HepG2 (cell line): ENCODE measurements around the gene KDM4B. TPM values are rescaled to one million over a fixed set of nuclear protein-coding genes. Genes with fewer than 3 reads are reported as not detected.

Experiments used
- CBX2 ChIP-seq, 2 experiments: fragments of 200-600 bp in 1 of 2; sonication (generic); formaldehyde crosslinking in 1 of 2; IDR thresholded peaks; 2 replicates each; pipeline versions ENCODE4 v1.7.0 to v1.8.1; 2018 to 2022; ENCODE audit warnings: low read depth in 2 of 2, low read length in 1 of 2, mild to moderate bottlenecking in 1 of 2, missing genetic modification reagents in 1 of 2
- CCAR2 ChIP-seq: fragments of 200-400 bp; formaldehyde crosslinking; optimal IDR thresholded peaks from 2 replicates; pipeline ENCODE3; 2018; ENCODE audit warnings: low read depth, mild to moderate bottlenecking, low read length, moderate library complexity
- CREB3 ChIP-seq: sonication (generic); formaldehyde crosslinking; IDR thresholded peaks from 2 replicates; pipeline ENCODE4 v1.5.0; 2020; ENCODE audit warnings: missing genetic modification reagents
- FOXC1 ChIP-seq: sonication (generic); formaldehyde crosslinking; IDR thresholded peaks from 2 replicates; pipeline ENCODE4 v1.8.0; 2022; ENCODE audit warnings: mild to moderate bottlenecking, missing genetic modification reagents, borderline replicate concordance
- HNF4A ChIP-seq: sonication (generic); formaldehyde crosslinking; IDR thresholded peaks from 2 replicates; pipeline ENCODE4 v1.4.0; 2020; ENCODE audit warnings: missing genetic modification reagents
- JUND ChIP-seq: sonication (generic); formaldehyde crosslinking; IDR thresholded peaks from 2 replicates; pipeline ENCODE4 v1.8.0; 2022; ENCODE audit warnings: mild to moderate bottlenecking, missing genetic modification reagents
- KAT8 ChIP-seq: IDR thresholded peaks from 2 replicates; pipeline ENCODE4 v1.6.1; 2016; ENCODE audit warnings: missing genetic modification reagents, missing compliant biosample characterization
- NR2F6 ChIP-seq, 2 experiments: IDR thresholded peaks; 2 replicates each; pipeline ENCODE4 v1.6.1; 2016; ENCODE audit warnings: antibody characterized with exemption in 1 of 2, mild to moderate bottlenecking in 1 of 2
- PITX1 ChIP-seq: sonication (generic); formaldehyde crosslinking; IDR thresholded peaks from 2 replicates; pipeline ENCODE4 v1.5.1; 2020; ENCODE audit warnings: mild to moderate bottlenecking, missing genetic modification reagents
- PPARG ChIP-seq: conservative IDR thresholded peaks from 2 replicates; pipeline ENCODE4 v1.6.1; 2016; ENCODE audit warnings: missing biosample characterization, missing genetic modification reagents
- PRMT3 ChIP-seq: sonication (generic); formaldehyde crosslinking; IDR thresholded peaks from 2 replicates; pipeline ENCODE4 v1.8.1; 2022; ENCODE audit warnings: low read depth, mild to moderate bottlenecking, moderate library complexity, missing genetic modification reagents, borderline replicate concordance
- RCOR2 ChIP-seq: IDR thresholded peaks from 2 replicates; pipeline ENCODE4 v1.6.1; 2016; ENCODE audit warnings: missing biosample characterization, missing genetic modification reagents
- RFX1 ChIP-seq: fragments of 450-650 bp; IDR thresholded peaks from 2 replicates; pipeline ENCODE4 v1.6.1; 2017
- RNF2 ChIP-seq: fragments of 450-650 bp; conservative IDR thresholded peaks from 2 replicates; pipeline ENCODE4 v1.6.1; 2016; ENCODE audit warnings: low read depth
- SOX13 ChIP-seq, 3 experiments: fragments of 450-650 bp in 1 of 3; sonication (generic) in 1 of 3; formaldehyde crosslinking in 1 of 3; IDR thresholded peaks in 2 of 3; conservative IDR thresholded peaks in 1 of 3; 2 replicates each; pipeline versions ENCODE4 v1.5.0 to v1.6.1; 2016 to 2020; ENCODE audit warnings: antibody characterized with exemption in 1 of 3, mild to moderate bottlenecking in 1 of 3, missing compliant biosample characterization in 1 of 3, missing genetic modification reagents in 1 of 3, moderate library complexity in 1 of 3
- SOX5 ChIP-seq: IDR thresholded peaks from 2 replicates; pipeline ENCODE4 v1.6.1; 2016; ENCODE audit warnings: borderline replicate concordance
- SP4 ChIP-seq: sonication (generic); formaldehyde crosslinking; IDR thresholded peaks from 2 replicates; pipeline ENCODE4 v1.8.1; 2023; ENCODE audit warnings: mild to moderate bottlenecking, missing genetic modification reagents
- TBX2 ChIP-seq: sonication (generic); formaldehyde crosslinking; IDR thresholded peaks from 2 replicates; pipeline ENCODE4 v1.5.0; 2020; ENCODE audit warnings: missing genetic modification reagents, mild to moderate bottlenecking, borderline replicate concordance
- TBX3 ChIP-seq: fragments of 450-650 bp; IDR thresholded peaks from 2 replicates; pipeline ENCODE4 v1.6.1; 2017; ENCODE audit warnings: antibody characterized with exemption, mild to moderate bottlenecking, inconsistent platforms, borderline replicate concordance
- U2AF1 ChIP-seq: fragments of 200-400 bp; formaldehyde crosslinking; optimal IDR thresholded peaks from 2 replicates; pipeline ENCODE3; 2017; ENCODE audit warnings: mild to moderate bottlenecking, low read depth, low read length
- ZMAT5 ChIP-seq: sonication (generic); formaldehyde crosslinking; IDR thresholded peaks from 2 replicates; pipeline ENCODE4 v1.5.0; 2020; ENCODE audit warnings: mild to moderate bottlenecking, low read depth, missing genetic modification reagents, borderline replicate concordance
- ZNF235 ChIP-seq: sonication (generic); formaldehyde crosslinking; IDR thresholded peaks from 2 replicates; pipeline ENCODE4 v1.8.1; 2023; ENCODE audit warnings: mild to moderate bottlenecking, missing genetic modification reagents, borderline replicate concordance
- ZNF781 ChIP-seq: sonication (generic); formaldehyde crosslinking; IDR thresholded peaks from 2 replicates; pipeline ENCODE4 v1.5.1; 2020; ENCODE audit warnings: borderline replicate concordance, mild to moderate bottlenecking, missing genetic modification reagents; ENCODE audit errors: not compliant biosample characterization
- ZNF792 ChIP-seq: IDR thresholded peaks from 2 replicates; pipeline ENCODE4 v1.6.1; 2016
- polyA plus RNA-seq, 8 experiments: library from polyadenylated mRNA; depleted of rRNA in 3 of 8; stranded (reverse) in 7 of 8; unstranded in 1 of 8; fragments of >200 nt; fragmentation: Illumina TruSeq in 4 of 8; extraction: Trizol in 4 of 8; gene quantifications; 2 replicates each; pipeline versions ENCODE4 v1.2.1 to v1.2.3, GENCODE V29; 2011 to 2016; ENCODE audit warnings: low read depth in 4 of 8, missing spikeins in 1 of 8, mixed read lengths in 1 of 8; ENCODE audit not compliant: insufficient read depth in 1 of 8
- total RNA-seq, 5 experiments: library from RNA; depleted of rRNA; stranded (reverse); fragments of >200 nt; fragmentation: Illumina TruSeq; extraction: Trizol; gene quantifications; 2 replicates each; pipeline ENCODE4 v1.2.3, GENCODE V29; 2016; ENCODE audit warnings: low read depth in 1 of 5
- TF ChIP-seq, protein P1 (sequence below): sonication (generic); formaldehyde crosslinking; IDR thresholded peaks from 2 replicates; pipeline ENCODE4 v1.9.0; 2021; ENCODE audit warnings: missing genetic modification reagents, borderline replicate concordance

KDM4B gene
- total and polyA plus RNA-seq, 2 of the 13 experiments (the other 11 are each of a cell fraction or from before 2014, with no cell fraction given), result 4.9 to 14.6 TPM

DNA sequence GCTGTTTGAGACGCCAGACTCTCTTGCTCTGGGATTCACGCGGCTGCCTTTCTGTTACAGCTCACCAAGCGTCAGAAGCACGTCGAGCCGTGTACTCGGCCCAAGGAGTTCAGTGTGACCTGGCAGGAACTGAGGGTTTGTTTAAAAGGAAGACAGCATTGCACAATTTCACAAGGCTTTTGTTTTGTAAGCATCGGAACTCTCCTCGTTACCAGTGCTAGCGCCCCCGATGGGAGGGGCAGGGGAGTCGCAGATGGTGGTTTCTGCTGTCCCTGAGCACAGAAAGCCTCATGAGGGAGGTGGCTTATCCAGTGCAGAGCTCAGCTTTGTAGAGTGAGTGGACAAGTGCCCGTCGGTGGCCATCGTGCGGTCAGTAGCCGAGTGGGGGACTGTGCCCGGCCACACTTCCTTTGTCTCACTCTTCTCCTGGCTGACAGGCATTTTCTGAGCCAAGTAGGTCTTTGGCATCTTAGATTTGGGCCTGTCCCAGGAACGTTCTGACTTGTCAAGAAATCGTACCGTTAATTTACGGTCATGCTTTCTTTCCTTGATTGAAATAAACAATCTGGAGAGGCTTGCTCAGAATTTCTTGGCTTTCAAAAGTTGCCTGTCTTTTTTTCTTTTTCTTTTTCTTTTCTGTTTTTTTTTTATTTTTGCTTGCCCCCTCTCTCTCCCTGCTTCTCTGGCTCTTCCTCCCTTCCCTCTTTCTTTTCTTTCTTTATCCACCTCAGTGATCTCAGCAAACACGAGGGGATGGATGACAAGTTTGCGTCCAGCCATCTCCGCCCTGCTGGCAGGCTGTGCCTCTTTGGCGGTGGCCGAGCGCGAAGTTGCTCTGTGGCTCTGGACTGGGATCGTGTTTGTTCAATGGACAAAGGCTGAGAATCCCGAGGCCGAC is 7.7 kb downstream of the KDM4B start (continued):
- no peak for TF ChIP-seq SP4
- no peak for TF ChIP-seq TBX3
- no peak for TF ChIP-seq SOX13 (IDR thresholded peaks at IDR 0.05)
- peak in 1 of 2 experiments; percentile 72; a peak in 2 of 4 replicates for TF ChIP-seq SOX13 (CRISPR knock-in tag; conservative IDR thresholded peaks at IDR 0.05 in 1 of 2, IDR thresholded peaks at IDR 0.05 in 1 of 2)
- TF ChIP-seq CCAR2, result no peak
- TF ChIP-seq TBX2, result no peak
- TF ChIP-seq PITX1, result no peak
- no peak for TF ChIP-seq ZNF792 (CRISPR knock-in tag)
- no peak for TF ChIP-seq RCOR2 (CRISPR knock-in tag)
- TF ChIP-seq HNF4A (CRISPR knock-in tag), result 0 out of 2 replicates have a peak, but pooled peaks have one; percentile 5
- TF ChIP-seq, protein P1, sequence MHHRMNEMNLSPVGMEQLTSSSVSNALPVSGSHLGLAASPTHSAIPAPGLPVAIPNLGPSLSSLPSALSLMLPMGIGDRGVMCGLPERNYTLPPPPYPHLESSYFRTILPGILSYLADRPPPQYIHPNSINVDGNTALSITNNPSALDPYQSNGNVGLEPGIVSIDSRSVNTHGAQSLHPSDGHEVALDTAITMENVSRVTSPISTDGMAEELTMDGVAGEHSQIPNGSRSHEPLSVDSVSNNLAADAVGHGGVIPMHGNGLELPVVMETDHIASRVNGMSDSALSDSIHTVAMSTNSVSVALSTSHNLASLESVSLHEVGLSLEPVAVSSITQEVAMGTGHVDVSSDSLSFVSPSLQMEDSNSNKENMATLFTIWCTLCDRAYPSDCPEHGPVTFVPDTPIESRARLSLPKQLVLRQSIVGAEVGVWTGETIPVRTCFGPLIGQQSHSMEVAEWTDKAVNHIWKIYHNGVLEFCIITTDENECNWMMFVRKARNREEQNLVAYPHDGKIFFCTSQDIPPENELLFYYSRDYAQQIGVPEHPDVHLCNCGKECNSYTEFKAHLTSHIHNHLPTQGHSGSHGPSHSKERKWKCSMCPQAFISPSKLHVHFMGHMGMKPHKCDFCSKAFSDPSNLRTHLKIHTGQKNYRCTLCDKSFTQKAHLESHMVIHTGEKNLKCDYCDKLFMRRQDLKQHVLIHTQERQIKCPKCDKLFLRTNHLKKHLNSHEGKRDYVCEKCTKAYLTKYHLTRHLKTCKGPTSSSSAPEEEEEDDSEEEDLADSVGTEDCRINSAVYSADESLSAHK (CRISPR knock-in tag), result no peak
- TF ChIP-seq CREB3, result no peak
- no peak for TF ChIP-seq PRMT3 (CRISPR knock-in tag)
- peak; percentile 54; the same call in 1 of the 2 replicates for TF ChIP-seq SOX5 (CRISPR knock-in tag)
- TF ChIP-seq PPARG (CRISPR knock-in tag), result no peak
- no peak for TF ChIP-seq JUND (CRISPR knock-in tag)
- no peak for TF ChIP-seq NR2F6 (IDR thresholded peaks at IDR 0.05)
- 0 out of 2 replicates have a peak, but pooled peaks have one; percentile 30 for TF ChIP-seq NR2F6 (CRISPR knock-in tag; IDR thresholded peaks at IDR 0.05)
- TF ChIP-seq U2AF1, result no peak
- TF ChIP-seq CBX2 (IDR thresholded peaks at IDR 0.05; ENCODE audit: low read depth, low read length), result no peak
- no peak for TF ChIP-seq CBX2 (CRISPR knock-in tag; IDR thresholded peaks at IDR 0.05; ENCODE audit: low read depth)
- no peak for TF ChIP-seq ZNF235 (CRISPR knock-in tag)
- TF ChIP-seq ZNF781 (CRISPR knock-in tag), result no peak
- no peak for TF ChIP-seq FOXC1
- TF ChIP-seq ZMAT5, result no peak
- peak; percentile 39; the same call in 1 of the 2 replicates for TF ChIP-seq KAT8 (CRISPR knock-in tag)
- no peak for TF ChIP-seq RFX1
- TF ChIP-seq RNF2, result no peak
